HepG2 (cell line): ENCODE results near the gene RSPH9. TPM values are rescaled to one million over a fixed set of nuclear protein-coding genes. Genes with fewer than 3 reads are reported as not detected.
A peak's percentile ranks its signal among the peaks of the same experiment; 100 is the strongest.

Source experiments
- EZH2 ChIP-seq: conservative IDR thresholded peaks from 2 replicates; pipeline ENCODE4 v1.6.1; 2012; ENCODE audit warnings: mild to moderate bottlenecking, low read depth, low read length, moderate library complexity
- MTF1 ChIP-seq: sonication (generic); formaldehyde crosslinking; IDR thresholded peaks from 2 replicates; pipeline ENCODE4 v1.5.0; 2020; ENCODE audit warnings: missing genetic modification reagents
- REXO4 ChIP-seq: sonication (generic); formaldehyde crosslinking; IDR thresholded peaks from 2 replicates; pipeline ENCODE4 v1.8.0; 2022; ENCODE audit warnings: missing genetic modification reagents, mild to moderate bottlenecking, borderline replicate concordance
- SETDB1 ChIP-seq: sonication (generic); formaldehyde crosslinking; IDR thresholded peaks from 2 replicates; pipeline ENCODE4 v1.5.1; 2020; ENCODE audit warnings: missing genetic modification reagents, mild to moderate bottlenecking, borderline replicate concordance
- TEAD2 ChIP-seq: sonication (generic); formaldehyde crosslinking; IDR thresholded peaks from 2 replicates; pipeline ENCODE4 v1.9.0; 2021; ENCODE audit warnings: missing genetic modification reagents
- YEATS2 ChIP-seq: sonication (generic); formaldehyde crosslinking; IDR thresholded peaks from 2 replicates; pipeline ENCODE4 v1.4.0; 2020; ENCODE audit warnings: missing genetic modification reagents, borderline replicate concordance
- ZNF205 ChIP-seq: IDR thresholded peaks from 2 replicates; pipeline ENCODE4 v1.6.1; 2018; ENCODE audit warnings: missing biosample characterization, missing genetic modification reagents
- polyA plus RNA-seq, 8 experiments: library from polyadenylated mRNA; depleted of rRNA in 3 of 8; stranded (reverse) in 7 of 8; unstranded in 1 of 8; fragments of >200 nt; fragmentation: Illumina TruSeq in 4 of 8; extraction: Trizol in 4 of 8; gene quantifications; 2 replicates each; pipeline versions ENCODE4 v1.2.1 to v1.2.3, GENCODE V29; 2011 to 2016; ENCODE audit warnings: low read depth in 4 of 8, missing spikeins in 1 of 8, mixed read lengths in 1 of 8; ENCODE audit not compliant: insufficient read depth in 1 of 8
- total RNA-seq, 5 experiments: library from RNA; depleted of rRNA; stranded (reverse); fragments of >200 nt; fragmentation: Illumina TruSeq; extraction: Trizol; gene quantifications; 2 replicates each; pipeline ENCODE4 v1.2.3, GENCODE V29; 2016; ENCODE audit warnings: low read depth in 1 of 5
- TF ChIP-seq, protein P1 (sequence below): sonication (generic); formaldehyde crosslinking; IDR thresholded peaks from one replicate; pipeline ENCODE4 v1.5.1; 2020; ENCODE audit warnings: mild to moderate bottlenecking, missing genetic modification reagents; ENCODE audit errors: not compliant biosample characterization
- TF ChIP-seq, protein P2 (sequence below): sonication (generic); formaldehyde crosslinking; IDR thresholded peaks from 2 replicates; pipeline ENCODE4 v1.5.0; 2020; ENCODE audit warnings: mild to moderate bottlenecking, missing genetic modification reagents
- TF ChIP-seq, protein P3 (sequence below): sonication (generic); formaldehyde crosslinking; IDR thresholded peaks from 2 replicates; pipeline ENCODE4; 2020; ENCODE audit warnings: missing genetic modification reagents, mild to moderate bottlenecking, borderline replicate concordance
- TF ChIP-seq, protein P4 (sequence below): sonication (generic); formaldehyde crosslinking; IDR thresholded peaks from 2 replicates; pipeline ENCODE4 v1.8.0; 2022; ENCODE audit warnings: missing genetic modification reagents, mild to moderate bottlenecking, moderate library complexity, borderline replicate concordance

The RSPH9 gene
- total and polyA plus RNA-seq, 2 of the 13 experiments (the other 11 are each of a cell fraction or from before 2014, with no cell fraction given) = 0.04 TPM; not detected in 1

DNA sequence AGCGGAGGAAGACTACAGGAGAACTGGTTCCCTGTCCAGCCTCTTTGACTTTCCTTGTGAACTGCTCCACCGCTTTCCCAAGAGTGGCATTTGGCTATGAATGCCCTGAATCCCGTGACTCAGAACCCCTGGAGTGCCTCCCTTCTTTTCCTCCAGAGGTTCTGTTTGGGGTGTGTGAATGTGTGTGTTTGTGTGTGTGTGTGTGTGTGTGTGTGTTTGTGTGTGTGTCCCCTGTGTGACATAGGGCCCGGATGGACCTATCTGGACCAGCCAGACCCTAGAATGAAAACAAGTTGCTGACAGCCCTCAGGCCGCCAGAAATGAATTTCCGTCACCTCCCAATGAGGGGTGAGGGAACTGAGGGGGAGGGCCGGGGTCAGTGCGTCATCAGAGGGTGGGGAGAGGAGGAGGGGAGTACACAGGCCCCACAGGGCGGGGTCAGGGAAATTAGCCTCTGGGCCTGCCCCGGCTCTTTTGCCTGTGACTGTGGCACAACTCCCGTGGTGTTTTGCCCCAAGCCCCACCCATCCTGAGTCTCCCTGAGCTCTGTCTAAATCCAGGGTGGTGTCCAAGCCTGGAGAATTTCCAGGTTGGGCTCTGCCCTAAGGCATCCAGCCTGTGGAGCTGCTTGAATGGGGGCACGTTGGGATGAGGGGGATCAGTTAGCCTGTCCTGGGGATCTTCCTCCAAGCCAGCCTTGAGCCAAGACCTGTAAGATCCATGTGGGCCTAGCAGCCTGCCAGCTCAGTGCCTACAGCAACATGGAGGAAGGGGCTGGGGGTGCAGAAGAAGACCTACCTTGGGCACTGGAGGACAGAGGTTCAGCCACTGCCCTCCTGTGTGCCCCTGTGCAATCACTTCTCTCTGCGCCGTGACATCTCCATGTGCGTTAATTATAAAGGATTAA is 58.0 kb downstream of the RSPH9 start (continued):
- TF ChIP-seq, protein P1, sequence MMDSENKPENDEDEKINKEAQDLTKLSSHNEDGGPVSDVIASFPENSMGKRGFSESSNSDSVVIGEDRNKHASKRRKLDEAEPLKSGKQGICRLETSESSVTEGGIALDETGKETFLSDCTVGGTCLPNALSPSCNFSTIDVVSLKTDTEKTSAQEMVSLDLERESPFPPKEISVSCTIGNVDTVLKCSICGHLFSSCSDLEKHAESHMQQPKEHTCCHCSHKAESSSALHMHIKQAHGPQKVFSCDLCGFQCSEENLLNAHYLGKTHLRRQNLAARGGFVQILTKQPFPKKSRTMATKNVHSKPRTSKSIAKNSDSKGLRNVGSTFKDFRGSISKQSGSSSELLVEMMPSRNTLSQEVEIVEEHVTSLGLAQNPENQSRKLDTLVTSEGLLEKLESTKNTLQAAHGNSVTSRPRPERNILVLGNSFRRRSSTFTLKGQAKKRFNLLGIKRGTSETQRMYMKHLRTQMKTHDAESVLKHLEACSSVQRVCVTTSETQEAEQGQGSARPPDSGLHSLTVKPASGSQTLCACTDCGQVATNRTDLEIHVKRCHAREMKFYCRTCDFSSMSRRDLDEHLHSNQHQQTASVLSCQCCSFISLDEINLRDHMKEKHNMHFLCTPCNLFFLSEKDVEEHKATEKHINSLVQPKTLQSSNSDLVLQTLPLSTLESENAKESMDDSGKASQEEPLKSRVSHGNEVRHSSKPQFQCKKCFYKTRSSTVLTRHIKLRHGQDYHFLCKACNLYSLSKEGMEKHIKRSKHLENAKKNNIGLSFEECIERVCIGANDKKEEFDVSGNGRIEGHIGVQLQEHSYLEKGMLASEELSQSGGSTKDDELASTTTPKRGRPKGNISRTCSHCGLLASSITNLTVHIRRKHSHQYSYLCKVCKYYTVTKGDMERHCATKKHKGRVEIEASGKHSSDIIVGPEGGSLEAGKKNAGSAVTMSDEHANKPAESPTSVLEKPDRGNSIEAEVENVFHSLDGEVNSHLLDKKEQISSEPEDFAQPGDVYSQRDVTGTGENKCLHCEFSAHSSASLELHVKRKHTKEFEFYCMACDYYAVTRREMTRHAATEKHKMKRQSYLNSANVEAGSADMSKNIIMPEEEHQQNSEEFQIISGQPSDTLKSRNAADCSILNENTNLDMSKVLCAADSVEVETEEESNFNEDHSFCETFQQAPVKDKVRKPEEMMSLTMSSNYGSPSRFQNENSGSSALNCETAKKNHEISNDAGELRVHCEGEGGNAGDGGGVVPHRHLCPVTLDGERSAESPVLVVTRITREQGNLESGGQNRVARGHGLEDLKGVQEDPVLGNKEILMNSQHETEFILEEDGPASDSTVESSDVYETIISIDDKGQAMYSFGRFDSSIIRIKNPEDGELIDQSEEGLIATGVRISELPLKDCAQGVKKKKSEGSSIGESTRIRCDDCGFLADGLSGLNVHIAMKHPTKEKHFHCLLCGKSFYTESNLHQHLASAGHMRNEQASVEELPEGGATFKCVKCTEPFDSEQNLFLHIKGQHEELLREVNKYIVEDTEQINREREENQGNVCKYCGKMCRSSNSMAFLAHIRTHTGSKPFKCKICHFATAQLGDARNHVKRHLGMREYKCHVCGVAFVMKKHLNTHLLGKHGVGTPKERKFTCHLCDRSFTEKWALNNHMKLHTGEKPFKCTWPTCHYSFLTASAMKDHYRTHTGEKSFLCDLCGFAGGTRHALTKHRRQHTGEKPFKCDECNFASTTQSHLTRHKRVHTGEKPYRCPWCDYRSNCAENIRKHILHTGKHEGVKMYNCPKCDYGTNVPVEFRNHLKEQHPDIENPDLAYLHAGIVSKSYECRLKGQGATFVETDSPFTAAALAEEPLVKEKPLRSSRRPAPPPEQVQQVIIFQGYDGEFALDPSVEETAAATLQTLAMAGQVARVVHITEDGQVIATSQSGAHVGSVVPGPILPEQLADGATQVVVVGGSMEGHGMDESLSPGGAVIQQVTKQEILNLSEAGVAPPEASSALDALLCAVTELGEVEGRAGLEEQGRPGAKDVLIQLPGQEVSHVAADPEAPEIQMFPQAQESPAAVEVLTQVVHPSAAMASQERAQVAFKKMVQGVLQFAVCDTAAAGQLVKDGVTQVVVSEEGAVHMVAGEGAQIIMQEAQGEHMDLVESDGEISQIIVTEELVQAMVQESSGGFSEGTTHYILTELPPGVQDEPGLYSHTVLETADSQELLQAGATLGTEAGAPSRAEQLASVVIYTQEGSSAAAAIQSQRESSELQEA (CRISPR knock-in tag) = no peak
- TF ChIP-seq ZNF205 (CRISPR knock-in tag) (no peak), SETDB1 (CRISPR knock-in tag) (no peak), YEATS2 (no peak), TEAD2 (CRISPR knock-in tag) (no peak), MTF1 (CRISPR knock-in tag) (no peak), REXO4 (CRISPR knock-in tag) (no peak), EZH2 (no peak)
- TF ChIP-seq, protein P2, sequence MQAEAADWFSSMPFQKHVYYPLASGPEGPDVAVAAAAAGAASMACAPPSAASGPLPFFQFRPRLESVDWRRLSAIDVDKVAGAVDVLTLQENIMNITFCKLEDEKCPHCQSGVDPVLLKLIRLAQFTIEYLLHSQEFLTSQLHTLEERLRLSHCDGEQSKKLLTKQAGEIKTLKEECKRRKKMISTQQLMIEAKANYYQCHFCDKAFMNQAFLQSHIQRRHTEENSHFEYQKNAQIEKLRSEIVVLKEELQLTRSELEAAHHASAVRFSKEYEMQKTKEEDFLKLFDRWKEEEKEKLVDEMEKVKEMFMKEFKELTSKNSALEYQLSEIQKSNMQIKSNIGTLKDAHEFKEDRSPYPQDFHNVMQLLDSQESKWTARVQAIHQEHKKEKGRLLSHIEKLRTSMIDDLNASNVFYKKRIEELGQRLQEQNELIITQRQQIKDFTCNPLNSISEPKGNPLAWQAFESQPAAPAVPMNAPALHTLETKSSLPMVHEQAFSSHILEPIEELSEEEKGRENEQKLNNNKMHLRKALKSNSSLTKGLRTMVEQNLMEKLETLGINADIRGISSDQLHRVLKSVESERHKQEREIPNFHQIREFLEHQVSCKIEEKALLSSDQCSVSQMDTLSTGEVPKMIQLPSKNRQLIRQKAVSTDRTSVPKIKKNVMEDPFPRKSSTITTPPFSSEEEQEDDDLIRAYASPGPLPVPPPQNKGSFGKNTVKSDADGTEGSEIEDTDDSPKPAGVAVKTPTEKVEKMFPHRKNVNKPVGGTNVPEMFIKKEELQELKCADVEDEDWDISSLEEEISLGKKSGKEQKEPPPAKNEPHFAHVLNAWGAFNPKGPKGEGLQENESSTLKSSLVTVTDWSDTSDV (CRISPR knock-in tag) = no peak
- TF ChIP-seq, protein P3, sequence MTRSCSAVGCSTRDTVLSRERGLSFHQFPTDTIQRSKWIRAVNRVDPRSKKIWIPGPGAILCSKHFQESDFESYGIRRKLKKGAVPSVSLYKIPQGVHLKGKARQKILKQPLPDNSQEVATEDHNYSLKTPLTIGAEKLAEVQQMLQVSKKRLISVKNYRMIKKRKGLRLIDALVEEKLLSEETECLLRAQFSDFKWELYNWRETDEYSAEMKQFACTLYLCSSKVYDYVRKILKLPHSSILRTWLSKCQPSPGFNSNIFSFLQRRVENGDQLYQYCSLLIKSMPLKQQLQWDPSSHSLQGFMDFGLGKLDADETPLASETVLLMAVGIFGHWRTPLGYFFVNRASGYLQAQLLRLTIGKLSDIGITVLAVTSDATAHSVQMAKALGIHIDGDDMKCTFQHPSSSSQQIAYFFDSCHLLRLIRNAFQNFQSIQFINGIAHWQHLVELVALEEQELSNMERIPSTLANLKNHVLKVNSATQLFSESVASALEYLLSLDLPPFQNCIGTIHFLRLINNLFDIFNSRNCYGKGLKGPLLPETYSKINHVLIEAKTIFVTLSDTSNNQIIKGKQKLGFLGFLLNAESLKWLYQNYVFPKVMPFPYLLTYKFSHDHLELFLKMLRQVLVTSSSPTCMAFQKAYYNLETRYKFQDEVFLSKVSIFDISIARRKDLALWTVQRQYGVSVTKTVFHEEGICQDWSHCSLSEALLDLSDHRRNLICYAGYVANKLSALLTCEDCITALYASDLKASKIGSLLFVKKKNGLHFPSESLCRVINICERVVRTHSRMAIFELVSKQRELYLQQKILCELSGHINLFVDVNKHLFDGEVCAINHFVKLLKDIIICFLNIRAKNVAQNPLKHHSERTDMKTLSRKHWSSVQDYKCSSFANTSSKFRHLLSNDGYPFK = 0 out of 2 replicates have a peak, but pooled peaks have one; percentile 56
- TF ChIP-seq, protein P4, sequence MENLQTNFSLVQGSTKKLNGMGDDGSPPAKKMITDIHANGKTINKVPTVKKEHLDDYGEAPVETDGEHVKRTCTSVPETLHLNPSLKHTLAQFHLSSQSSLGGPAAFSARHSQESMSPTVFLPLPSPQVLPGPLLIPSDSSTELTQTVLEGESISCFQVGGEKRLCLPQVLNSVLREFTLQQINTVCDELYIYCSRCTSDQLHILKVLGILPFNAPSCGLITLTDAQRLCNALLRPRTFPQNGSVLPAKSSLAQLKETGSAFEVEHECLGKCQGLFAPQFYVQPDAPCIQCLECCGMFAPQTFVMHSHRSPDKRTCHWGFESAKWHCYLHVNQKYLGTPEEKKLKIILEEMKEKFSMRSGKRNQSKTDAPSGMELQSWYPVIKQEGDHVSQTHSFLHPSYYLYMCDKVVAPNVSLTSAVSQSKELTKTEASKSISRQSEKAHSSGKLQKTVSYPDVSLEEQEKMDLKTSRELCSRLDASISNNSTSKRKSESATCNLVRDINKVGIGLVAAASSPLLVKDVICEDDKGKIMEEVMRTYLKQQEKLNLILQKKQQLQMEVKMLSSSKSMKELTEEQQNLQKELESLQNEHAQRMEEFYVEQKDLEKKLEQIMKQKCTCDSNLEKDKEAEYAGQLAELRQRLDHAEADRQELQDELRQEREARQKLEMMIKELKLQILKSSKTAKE (CRISPR knock-in tag) = no peak; the same call in 1 of the 2 replicates
